GM06990 (cell line): Measurements from ENCODE around the gene CEP128.

Experiments used
- DNase-seq: peaks from one replicate; pipeline ENCODE4 v3.0.0-alpha.2; 2011; ENCODE audit not compliant: insufficient read length; ENCODE audit errors: extremely low read depth
- H3K27me3 ChIP-seq: replicated peaks from 2 replicates; pipeline ENCODE4 v1.6.0; 2011; ENCODE audit warnings: low read length; ENCODE audit not compliant: control insufficient read depth, insufficient read depth
- H3K36me3 ChIP-seq: 2 replicates; pipeline ENCODE4 v1.5.1; 2011; ENCODE audit warnings: low read length; ENCODE audit not compliant: control insufficient read depth, insufficient read depth
- H3K4me3 ChIP-seq: replicated peaks from 2 replicates; pipeline ENCODE4 v1.5.1; 2011; ENCODE audit warnings: low read depth, mild to moderate bottlenecking, control low read depth, low read length
- CTCF ChIP-seq: IDR thresholded peaks from 2 replicates; pipeline ENCODE4 v1.5.1; 2011; ENCODE audit warnings: low read length, control low read depth, mild to moderate bottlenecking, inconsistent platforms; ENCODE audit not compliant: insufficient read depth, poor library complexity, severe bottlenecking

The CEP128 gene

GRCh38 chr14:80805136-80805535 lies 136.4 kb downstream of the CEP128 start:
- Histone ChIP-seq H3K36me3 (no peaks in the 10 kb centered on the region), H3K27me3 (no peaks in the 10 kb centered on the region), H3K4me3 (no peak overlapping the region)
- DNase-seq: no peak
- TF ChIP-seq CTCF: no peak

- no peak for TF ChIP-seq CTCF
- Histone ChIP-seq H3K4me3 (no peak overlapping the region), H3K27me3 (no peaks in the 10 kb centered on the region), H3K36me3 (no peaks in the 10 kb centered on the region)
- DNase-seq: no peak
Observed at GRCh38 chr14:80798878-80799277, 142.7 kb downstream of the CEP128 start.

GRCh38 chr14:80798211-80798610 lies 143.3 kb downstream of the CEP128 start:
- no peaks in the 10 kb centered on the region for H3K27me3 ChIP-seq
- no peak for TF ChIP-seq CTCF

GRCh38 chr14:80792771-80793170 lies 148.8 kb downstream of the CEP128 start:
- Histone ChIP-seq H3K27me3 (no peaks in the 10 kb centered on the region), H3K36me3 (no peaks in the 10 kb centered on the region; the same call in 1 of the 2 replicates), H3K4me3 (no peak overlapping the region)
- DNase-seq: no peak
- TF ChIP-seq CTCF: no peak

More at GRCh38 chr14:80798211-80798610, 143.3 kb downstream of the CEP128 start:
- no peak overlapping the region for H3K4me3 ChIP-seq
- DNase-seq: no peak
- H3K36me3 ChIP-seq: no peaks in the 10 kb centered on the region

GRCh38 chr14:80787876-80788275 lies 153.7 kb downstream of the CEP128 start:
- H3K27me3 ChIP-seq: no peaks in the 10 kb centered on the region
- TF ChIP-seq CTCF: no peak
- no peak overlapping the region for H3K4me3 ChIP-seq
- DNase-seq: no peak
- no peaks in the 10 kb centered on the region; the same call in 1 of the 2 replicates for H3K36me3 ChIP-seq

GRCh38 chr14:80784820-80785219 lies 156.7 kb downstream of the CEP128 start:
- H3K4me3 ChIP-seq: no peak overlapping the region
- H3K36me3 ChIP-seq: no peaks in the 10 kb centered on the region
- H3K27me3 ChIP-seq: no peaks in the 10 kb centered on the region
- DNase-seq: no peak
- no peak for TF ChIP-seq CTCF
